Neural progenitor cell (in vitro differentiated cells): ENCODE measurements around the gene CHST8. TPM values are rescaled to one million over a fixed set of nuclear protein-coding genes. Genes with fewer than 3 reads are reported as not detected.

Experiments used
- DNase-seq: peaks from one replicate; pipeline ENCODE4 v3.0.0-alpha.2; 2016; ENCODE audit warnings: low spot score
- H2AFZ ChIP-seq: fragments of 200-600 bp; sonication (generic); replicated peaks from 2 replicates; pipeline ENCODE4 v1.6.1; 2016; ENCODE audit warnings: antibody characterized with exemption
- H3F3A ChIP-seq: fragments of 200-600 bp; sonication (generic); 2 replicates; pipeline ENCODE4 v1.6.1; 2016; ENCODE audit warnings: antibody characterized with exemption, low read depth
- H3K27ac ChIP-seq: fragments of 200-600 bp; sonication (generic); 2 replicates; pipeline ENCODE4 v1.5.1; 2016; ENCODE audit warnings: mild to moderate bottlenecking
- H3K27me3 ChIP-seq: fragments of 200-600 bp; sonication (generic); 2 replicates; pipeline ENCODE4 v1.6.1; 2016; ENCODE audit warnings: mild to moderate bottlenecking, moderate library complexity
- H3K36me3 ChIP-seq: fragments of 200-600 bp; sonication (generic); 2 replicates; pipeline ENCODE4 v1.5.1; 2016
- H3K4me1 ChIP-seq: fragments of 200-600 bp; sonication (generic); 2 replicates; pipeline ENCODE4 v1.6.1; 2016; ENCODE audit warnings: mixed run types
- H3K4me2 ChIP-seq: fragments of 200-600 bp; sonication (generic); 2 replicates; pipeline ENCODE4 v1.6.1; 2016
- H3K4me3 ChIP-seq: fragments of 200-600 bp; sonication (generic); 2 replicates; pipeline ENCODE4 v1.5.1; 2016
- H3K79me2 ChIP-seq: fragments of 200-600 bp; sonication (generic); 2 replicates; pipeline ENCODE4 v1.6.1; 2016; ENCODE audit warnings: low read depth
- H3K9ac ChIP-seq: fragments of 200-600 bp; sonication (generic); 2 replicates; pipeline ENCODE4 v1.6.1; 2016
- H3K9me3 ChIP-seq: fragments of 200-600 bp; sonication (generic); 2 replicates; pipeline ENCODE4 v1.5.1; 2016; ENCODE audit warnings: low read depth
- H4K20me1 ChIP-seq: fragments of 200-600 bp; sonication (generic); 2 replicates; pipeline ENCODE4 v1.6.1; 2016; ENCODE audit warnings: low read depth
- H3K27ac Mint-ChIP-seq: 3 replicates; pipeline ENCODE4 v1.8.0; 2021; ENCODE audit warnings: mixed read lengths
- H3K27me3 Mint-ChIP-seq: 2 replicates; pipeline ENCODE4 v1.8.0; 2022; ENCODE audit warnings: low read depth, mild to moderate bottlenecking, inconsistent platforms, moderate library complexity, mixed read lengths; ENCODE audit not compliant: insufficient read depth
- H3K36me3 Mint-ChIP-seq: 3 replicates; pipeline ENCODE4 v1.8.0; 2021; ENCODE audit warnings: mixed read lengths
- H3K4me1 Mint-ChIP-seq: 3 replicates; pipeline ENCODE4 v1.8.0; 2021; ENCODE audit warnings: mixed read lengths
- H3K4me3 Mint-ChIP-seq: 3 replicates; pipeline ENCODE4 v1.8.0; 2021; ENCODE audit warnings: mild to moderate bottlenecking, moderate library complexity, mixed read lengths
- H3K9me3 Mint-ChIP-seq: 3 replicates; pipeline ENCODE4 v1.8.0; 2020; ENCODE audit warnings: mixed read lengths
- CTCF ChIP-seq: fragments of 200-600 bp; sonication (generic); IDR thresholded peaks from 2 replicates; pipeline ENCODE4 v1.5.1; 2017; ENCODE audit warnings: antibody characterized with exemption, mild to moderate bottlenecking
- EZH2 ChIP-seq: fragments of 200-600 bp; sonication (generic); IDR thresholded peaks from 2 replicates; pipeline ENCODE4 v1.6.1; 2017; ENCODE audit warnings: antibody characterized with exemption, mild to moderate bottlenecking, moderate library complexity
- EZH2phosphoT487 ChIP-seq: fragments of 200-600 bp; sonication (generic); IDR thresholded peaks from 2 replicates; pipeline ENCODE4 v1.6.1; 2017; ENCODE audit warnings: antibody characterized with exemption
- total RNA-seq: library from RNA; depleted of rRNA; stranded (reverse); fragments of >200 nt; gene quantifications from 2 replicates; pipeline ENCODE4 v1.2.3, GENCODE V29; 2015; ENCODE audit warnings: low replicate concordance

Gene CHST8
- total RNA-seq, 1 donor from 2014 or later, result 0.92 TPM

- TF ChIP-seq CTCF, result no peak
- TF ChIP-seq EZH2phosphoT487, result no peak
- no peak for TF ChIP-seq EZH2
- no peak overlapping the region for H3K27ac ChIP-seq
- Mint-ChIP-seq H3K4me3 (no peak overlapping the region), H3K9me3 (peaks cover 6% of the 10 kb centered on the region), H3K36me3 (no peaks in the 10 kb centered on the region), H3K27me3 (peaks cover 4% of the 10 kb centered on the region), H3K27ac (no peak overlapping the region), H3K4me1 (peaks cover 21% of the 10 kb centered on the region)
- H3K4me2 ChIP-seq, result no peak overlapping the region
- H2AFZ ChIP-seq, result no peak overlapping the region
- no peaks in the 10 kb centered on the region for H4K20me1 ChIP-seq
- H3K4me1 ChIP-seq, result no peaks in the 10 kb centered on the region
- H3K79me2 ChIP-seq, result no peaks in the 10 kb centered on the region
- H3K4me3 ChIP-seq, result no peak overlapping the region
- DNase-seq, result no peak
- H3K9me3 ChIP-seq, result no peaks in the 10 kb centered on the region
- H3K36me3 ChIP-seq, result no peaks in the 10 kb centered on the region
- H3K9ac ChIP-seq, result no peak overlapping the region
- H3K27me3 ChIP-seq, result no peaks in the 10 kb centered on the region
- no peaks in the 10 kb centered on the region for H3F3A ChIP-seq
Measured at GRCh38 chr19:33582914-33583313, 38.8 kb upstream of the CHST8 start.

- Mint-ChIP-seq H3K4me1 (no peaks in the 10 kb centered on the region), H3K27ac (no peak overlapping the region), H3K9me3 (peaks cover 11% of the 10 kb centered on the region), H3K36me3 (no peaks in the 10 kb centered on the region), H3K27me3 (peaks cover 2% of the 10 kb centered on the region), H3K4me3 (no peak overlapping the region)
- no peaks in the 10 kb centered on the region for H3K27me3 ChIP-seq
- no peak overlapping the region for H3K27ac ChIP-seq
- H3K4me2 ChIP-seq, result no peak overlapping the region
- no peaks in the 10 kb centered on the region for H4K20me1 ChIP-seq
- TF ChIP-seq CTCF, result no peak
- no peak for TF ChIP-seq EZH2
- TF ChIP-seq EZH2phosphoT487, result no peak
- no peak overlapping the region for H3K4me3 ChIP-seq
- H3K36me3 ChIP-seq, result no peaks in the 10 kb centered on the region
- H3K9me3 ChIP-seq, result no peaks in the 10 kb centered on the region
- no peaks in the 10 kb centered on the region for H3K79me2 ChIP-seq
- H3K9ac ChIP-seq, result no peak overlapping the region
- H3F3A ChIP-seq, result no peaks in the 10 kb centered on the region
- DNase-seq, result no peak
- H2AFZ ChIP-seq, result no peak overlapping the region
- H3K4me1 ChIP-seq, result no peaks in the 10 kb centered on the region
Measured at GRCh38 chr19:33587150-33587549, 34.6 kb upstream of the CHST8 start.

- no peaks in the 10 kb centered on the region for H3F3A ChIP-seq
- H3K4me1 Mint-ChIP-seq, result no peaks in the 10 kb centered on the region
- DNase-seq, result no peak
- H4K20me1 ChIP-seq, result no peaks in the 10 kb centered on the region
- H3K4me3 ChIP-seq, result no peak overlapping the region
- H3K27me3 Mint-ChIP-seq, result peaks cover 2% of the 10 kb centered on the region
- no peaks in the 10 kb centered on the region for H3K36me3 Mint-ChIP-seq
- no peak overlapping the region for H3K9ac ChIP-seq
- H3K4me1 ChIP-seq, result no peaks in the 10 kb centered on the region
- no peak overlapping the region for H3K4me3 Mint-ChIP-seq
- no peak overlapping the region for H3K27ac Mint-ChIP-seq
- no peaks in the 10 kb centered on the region for H3K9me3 ChIP-seq
- no peak overlapping the region for H2AFZ ChIP-seq
- H3K27me3 ChIP-seq, result no peaks in the 10 kb centered on the region
- no peak overlapping the region for H3K27ac ChIP-seq
- no peak for TF ChIP-seq CTCF
- TF ChIP-seq EZH2, result no peak
- TF ChIP-seq EZH2phosphoT487, result no peak
- H3K4me2 ChIP-seq, result no peak overlapping the region
- H3K79me2 ChIP-seq, result no peaks in the 10 kb centered on the region
- H3K9me3 Mint-ChIP-seq, result peaks cover 16% of the 10 kb centered on the region
- no peaks in the 10 kb centered on the region for H3K36me3 ChIP-seq
Measured at GRCh38 chr19:33590224-33590623, 31.5 kb upstream of the CHST8 start.

- H3K4me2 ChIP-seq, result no peak overlapping the region
- H3F3A ChIP-seq, result no peaks in the 10 kb centered on the region
- no peak for DNase-seq
- H3K79me2 ChIP-seq, result no peaks in the 10 kb centered on the region
- Mint-ChIP-seq H3K4me3 (no peak overlapping the region), H3K27ac (no peak overlapping the region), H3K36me3 (no peaks in the 10 kb centered on the region), H3K4me1 (no peaks in the 10 kb centered on the region), H3K9me3 (peaks cover 12% of the 10 kb centered on the region), H3K27me3 (peaks cover 7% of the 10 kb centered on the region)
- H3K4me1 ChIP-seq, result no peaks in the 10 kb centered on the region
- no peak for TF ChIP-seq EZH2
- TF ChIP-seq EZH2phosphoT487, result no peak
- H3K4me3 ChIP-seq, result no peak overlapping the region
- no peak overlapping the region for H3K9ac ChIP-seq
- no peaks in the 10 kb centered on the region for H3K36me3 ChIP-seq
- H2AFZ ChIP-seq, result no peak overlapping the region
- H3K27me3 ChIP-seq, result no peaks in the 10 kb centered on the region
- no peak overlapping the region for H3K27ac ChIP-seq
- H3K9me3 ChIP-seq, result no peaks in the 10 kb centered on the region
- no peaks in the 10 kb centered on the region for H4K20me1 ChIP-seq
Measured at GRCh38 chr19:33595783-33596182, 26.0 kb upstream of the CHST8 start.
